ENCODE results near the gene UCK1.

Gene UCK1

GRCh38 chr9:131476777-131477345 lies 54.2 kb downstream of the UCK1 start:
- DNase-seq (ENCODE audit: low read depth), result no peak

GRCh38 chr9:131475956-131476776 lies 54.9 kb downstream of the UCK1 start:
- no peak for DNase-seq (ENCODE audit: low read depth)

GRCh38 chr9:131475111-131475955 lies 55.7 kb downstream of the UCK1 start:
- no peak for DNase-seq (ENCODE audit: low read depth)

GRCh38 chr9:131474711-131475110 lies 56.4 kb downstream of the UCK1 start:
- no peak for DNase-seq (ENCODE audit: low read depth)

- DNase-seq (ENCODE audit: low read depth), result no peak
These were observed 57.2 kb downstream of the UCK1 start for GRCh38 chr9:131473891-131474290.
